Measurements from ENCODE around the gene METTL21C. TPM values are rescaled to one million over a fixed set of nuclear protein-coding genes. Genes with fewer than 3 reads are reported as not detected.

Gene METTL21C
- polyA plus RNA-seq, 4 donors, result 0.21 to 1.3 (median 0.74) TPM

DNA sequence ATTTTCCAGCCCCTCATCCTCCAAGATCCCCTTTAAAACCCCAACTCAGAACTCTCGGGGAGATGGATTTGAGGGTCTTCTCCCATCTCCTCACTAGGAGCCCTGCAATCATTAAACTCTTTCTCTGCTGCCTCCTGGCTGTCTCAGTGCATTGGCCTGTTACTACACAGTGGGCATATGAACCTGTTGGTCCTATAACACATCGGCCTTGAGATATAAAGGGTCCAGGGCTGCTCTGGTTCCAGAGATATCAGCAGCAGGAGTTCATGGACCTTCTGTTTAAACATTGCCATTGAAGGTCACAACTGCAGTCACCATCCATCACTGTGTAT lies 3.8 kb upstream of the METTL21C start:
- DNase-seq (ENCODE audit: low read depth in 4 of 4, low spot score in 3 of 4), result no peak

- no peak for DNase-seq (ENCODE audit: low read depth in 4 of 4, low spot score in 3 of 4)
Measured at GRCh38 chr13:102697929-102698648, 3.2 kb upstream of the METTL21C start.

GRCh38 chr13:102697264-102697663 lies 2.4 kb upstream of the METTL21C start:
- DNase-seq (ENCODE audit: low read depth in 4 of 4, low spot score in 3 of 4), result no peak

GRCh38 chr13:102696465-102696864 lies 1.6 kb upstream of the METTL21C start:
- DNase-seq (ENCODE audit: low read depth in 4 of 4, low spot score in 3 of 4), result no peak

- no peak for DNase-seq (ENCODE audit: low read depth in 4 of 4, low spot score in 3 of 4)
Measured at GRCh38 chr13:102693776-102694175, 1.1 kb downstream of the METTL21C start.

- DNase-seq (ENCODE audit: low read depth in 4 of 4, low spot score in 3 of 4), result no peak
Measured at GRCh38 chr13:102693250-102693649, 1.6 kb downstream of the METTL21C start.

GRCh38 chr13:102692491-102692826 lies 2.4 kb downstream of the METTL21C start:
- no peak for DNase-seq (ENCODE audit: low read depth in 4 of 4, low spot score in 3 of 4)

DNA sequence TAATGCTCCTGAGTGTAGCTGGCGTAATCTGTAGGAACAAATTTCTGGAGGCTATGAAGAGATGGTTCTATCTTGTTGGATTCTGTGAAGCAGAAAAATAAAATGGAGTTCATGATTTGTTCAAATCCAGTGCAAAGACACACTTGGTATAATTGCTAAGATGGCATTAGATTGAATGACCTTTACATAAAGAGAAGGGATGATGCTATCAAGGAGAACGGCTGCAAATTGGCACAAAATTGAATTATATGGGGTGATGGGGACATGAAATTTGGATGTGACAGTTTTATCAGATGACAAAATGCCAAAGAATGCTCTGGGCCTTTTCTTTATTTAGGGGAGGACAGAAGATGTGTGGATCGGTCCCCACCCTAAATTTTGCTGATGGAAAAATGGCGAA lies 4.0 kb downstream of the METTL21C start:
- DNase-seq (ENCODE audit: low read depth in 4 of 4, low spot score in 3 of 4), result no peak

DNA sequence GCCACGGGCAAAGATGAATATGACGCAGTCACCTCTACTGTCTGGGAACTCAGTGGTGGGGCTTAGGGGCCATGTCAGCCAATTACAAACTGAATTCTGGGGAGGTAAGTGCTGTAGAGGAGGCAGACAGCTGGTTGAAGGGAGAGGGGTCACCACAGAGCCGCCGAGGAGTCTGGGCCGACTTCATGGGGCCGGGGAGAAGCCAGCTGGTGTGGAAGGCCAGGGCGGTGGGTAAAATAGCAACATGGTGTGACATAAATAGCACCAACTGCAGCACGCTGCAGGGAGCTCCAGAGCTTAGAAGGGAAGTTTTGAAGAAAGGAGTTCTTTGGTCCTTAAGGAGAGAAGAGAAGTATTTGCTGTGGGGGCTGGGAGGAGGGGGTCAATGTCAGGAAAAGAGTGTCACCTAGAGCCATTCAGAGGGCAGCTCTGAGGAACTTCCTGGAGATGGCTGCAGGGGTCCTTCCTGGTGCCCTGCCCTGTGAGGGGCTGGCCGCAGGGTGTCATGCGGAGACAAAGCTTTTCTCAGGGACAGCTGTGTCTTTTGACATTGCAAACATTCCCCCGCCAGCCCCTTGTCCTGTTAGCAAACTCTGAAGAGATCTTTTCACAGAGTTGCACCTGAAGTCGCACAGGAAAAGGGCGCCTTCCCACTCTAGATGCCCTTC lies 6.4 kb downstream of the METTL21C start:
- DNase-seq (ENCODE audit: low read depth in 4 of 4, low spot score in 3 of 4), result no peak

- DNase-seq (ENCODE audit: low read depth in 4 of 4, low spot score in 3 of 4), result no peak
Measured at GRCh38 chr13:102687520-102687919, 7.3 kb downstream of the METTL21C start.

DNA sequence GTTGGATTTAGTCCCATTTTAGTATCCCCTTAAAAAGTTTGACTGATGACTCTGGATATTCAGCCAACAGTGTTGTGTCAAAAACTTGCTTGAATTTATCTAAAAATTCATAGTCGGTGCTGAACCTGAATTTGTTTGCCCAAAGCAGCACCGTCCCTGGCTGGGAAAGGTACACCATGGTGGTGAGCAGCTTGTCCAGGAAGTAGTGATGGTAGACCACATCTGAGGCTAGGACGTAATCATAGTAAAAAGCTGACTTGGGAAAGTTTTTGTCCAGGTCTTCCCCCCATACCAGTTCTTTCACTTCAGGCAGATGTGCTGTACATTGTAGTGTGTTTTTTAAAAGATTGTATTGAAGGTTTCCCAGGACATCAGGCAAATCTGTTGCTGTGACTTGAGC lies 8.8 kb downstream of the METTL21C start:
- no peak for DNase-seq (ENCODE audit: low read depth in 4 of 4, low spot score in 3 of 4)

GRCh38 chr13:102683637-102684036 lies 11.2 kb downstream of the METTL21C start:
- DNase-seq (ENCODE audit: low read depth in 4 of 4, low spot score in 3 of 4), result no peak

- DNase-seq (ENCODE audit: low read depth in 4 of 4, low spot score in 3 of 4), result no peak
Measured at GRCh38 chr13:102682727-102683126, 12.1 kb downstream of the METTL21C start.

DNA sequence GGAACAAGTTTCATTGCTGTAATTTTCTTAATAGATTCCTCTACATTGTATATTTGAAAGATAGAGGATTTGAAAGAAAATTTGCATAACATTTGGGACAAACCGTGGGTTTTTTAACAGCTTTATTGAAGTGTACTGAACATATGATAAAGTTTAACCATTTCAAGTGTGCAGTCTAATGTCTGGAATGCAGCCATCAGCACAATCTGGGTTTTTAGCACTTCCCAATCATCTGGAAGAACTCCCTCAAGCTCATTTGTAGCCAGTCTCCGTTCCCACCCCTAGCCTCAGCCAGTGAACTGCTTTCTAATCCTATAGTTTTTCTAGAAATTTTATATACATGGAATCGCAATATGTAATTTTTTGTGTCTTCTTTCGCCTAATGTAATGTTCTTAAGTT lies 12.6 kb downstream of the METTL21C start:
- DNase-seq (ENCODE audit: low read depth in 4 of 4, low spot score in 3 of 4), result no peak

DNA sequence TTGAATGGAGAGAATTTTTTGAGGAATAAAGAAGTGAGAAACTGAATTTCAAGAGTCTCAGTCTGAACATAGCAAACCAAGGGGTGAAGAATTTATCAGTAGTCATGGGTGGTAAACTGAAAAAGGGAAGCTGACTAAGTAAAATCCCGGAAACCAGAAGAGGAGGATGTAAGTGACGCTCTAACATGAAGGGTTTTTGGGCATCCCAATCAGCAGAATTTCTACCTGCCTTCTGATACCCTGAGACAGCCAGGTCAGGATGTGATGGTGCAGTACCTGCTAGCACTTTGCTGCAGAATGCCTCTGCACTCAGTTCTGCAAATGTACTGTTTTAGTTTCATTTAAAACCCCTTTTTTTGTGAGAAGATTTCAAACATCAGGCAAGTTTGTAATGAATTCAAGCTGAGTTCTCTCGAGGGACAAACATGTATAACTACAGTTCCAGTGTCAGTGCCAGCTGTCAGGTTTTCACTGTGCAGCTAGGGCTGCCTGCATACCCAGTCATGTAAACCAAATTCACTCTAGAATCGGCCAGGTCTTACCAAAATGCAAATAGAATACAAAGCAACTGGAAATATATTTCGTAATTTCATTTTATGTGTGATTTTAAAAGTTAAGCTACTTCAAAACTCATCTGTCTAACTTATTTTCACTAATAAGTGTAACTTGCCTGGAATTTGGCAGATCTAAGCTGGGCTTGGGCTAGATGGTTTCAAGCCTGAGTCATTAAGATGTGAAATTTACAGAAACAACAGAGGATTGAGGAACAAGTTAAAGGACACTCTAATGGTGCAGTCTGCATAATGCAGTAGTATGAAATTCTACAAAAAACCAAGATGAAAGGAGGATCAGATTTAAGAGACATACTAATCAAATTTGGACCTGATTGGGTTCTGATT lies 13.8 kb downstream of the METTL21C start:
- DNase-seq (ENCODE audit: low read depth in 4 of 4, low spot score in 3 of 4), result no peak

GRCh38 chr13:102680133-102680717 lies 14.6 kb downstream of the METTL21C start:
- DNase-seq (ENCODE audit: low read depth in 4 of 4, low spot score in 3 of 4), result no peak

GRCh38 chr13:102679449-102680132 lies 15.3 kb downstream of the METTL21C start:
- no peak for DNase-seq (ENCODE audit: low read depth in 4 of 4, low spot score in 3 of 4)

GRCh38 chr13:102678339-102679107 lies 16.3 kb downstream of the METTL21C start:
- peak in 1 of 4 donors; percentile 22 for DNase-seq (ENCODE audit: low read depth in 4 of 4, low spot score in 3 of 4)

DNA sequence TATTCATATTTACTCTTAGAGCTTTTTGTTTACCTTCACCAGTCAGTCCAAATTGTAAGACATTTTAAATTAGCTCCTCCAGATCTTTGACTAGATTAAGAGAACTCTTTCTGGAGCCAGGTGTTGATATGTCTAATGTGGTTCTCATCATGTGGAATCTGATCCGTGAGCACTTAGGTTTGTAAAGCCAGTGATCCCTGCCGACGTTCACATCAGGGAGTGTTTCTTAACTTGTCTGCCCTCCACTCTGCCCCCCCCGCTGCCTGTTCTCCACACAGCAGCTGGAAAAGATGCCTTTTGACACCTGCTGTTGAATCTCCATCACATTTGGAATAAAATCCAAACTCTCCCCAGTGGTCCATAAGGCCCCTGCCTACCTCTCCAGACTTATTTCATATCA lies 17.7 kb downstream of the METTL21C start:
- peak in 1 of 4 donors; percentile 14 for DNase-seq (ENCODE audit: low read depth in 4 of 4, low spot score in 3 of 4)

DNA sequence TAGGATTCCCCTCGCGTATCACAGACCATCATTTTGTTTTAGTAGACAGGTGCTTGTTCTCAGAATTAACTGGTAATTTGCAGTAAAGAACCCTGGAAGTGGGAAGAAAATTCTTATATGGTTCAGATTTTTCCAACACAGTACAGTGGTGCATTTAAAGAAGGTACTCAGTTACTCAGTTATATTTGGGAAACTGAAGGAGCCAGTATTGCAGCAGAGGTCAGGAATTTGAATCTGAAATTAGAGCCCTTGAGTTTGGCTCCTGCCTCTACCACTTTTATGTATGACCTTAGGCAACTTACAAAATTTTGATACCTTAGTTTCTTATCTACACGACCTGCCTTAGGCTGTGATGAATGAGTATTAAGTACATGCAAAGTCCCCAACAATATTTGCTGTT lies 19.7 kb downstream of the METTL21C start:
- no peak for DNase-seq (ENCODE audit: low read depth in 4 of 4, low spot score in 3 of 4)

All from right renal pelvis (tissue), 4 donors.